Loucy (cell line): ENCODE results near the gene WFIKKN1.

Source experiments
- H2AFZ ChIP-seq: fragments of 200-600 bp; sonication (generic); 2 replicates; pipeline ENCODE4 v1.6.0; 2016; ENCODE audit warnings: antibody characterized with exemption, mild to moderate bottlenecking, low read length, moderate library complexity
- H3F3A ChIP-seq: fragments of 200-600 bp; 2 replicates; pipeline ENCODE4 v1.6.0; 2016; ENCODE audit warnings: antibody characterized with exemption, low read depth, mild to moderate bottlenecking
- H3K27me3 ChIP-seq: fragments of 200-600 bp; sonication (generic); 2 replicates; pipeline ENCODE4 v1.6.1; 2014; ENCODE audit warnings: low read length, mild to moderate bottlenecking; ENCODE audit not compliant: insufficient read depth, poor library complexity, severe bottlenecking
- H3K36me3 ChIP-seq: fragments of 200-600 bp; sonication (generic); 2 replicates; pipeline ENCODE4 v1.6.1; 2016; ENCODE audit warnings: low read length; ENCODE audit not compliant: insufficient read depth
- H3K4me1 ChIP-seq: fragments of 200-600 bp; sonication (generic); 2 replicates; pipeline ENCODE4 v1.5.1; 2014; ENCODE audit warnings: low read length, mild to moderate bottlenecking; ENCODE audit not compliant: insufficient read depth, poor library complexity, severe bottlenecking
- H3K4me2 ChIP-seq: fragments of 200-600 bp; sonication (generic); 2 replicates; pipeline ENCODE4 v1.6.0; 2014; ENCODE audit warnings: antibody characterized with exemption, low read length, low read depth, mild to moderate bottlenecking; ENCODE audit not compliant: poor library complexity, severe bottlenecking
- H3K4me3 ChIP-seq: fragments of 200-600 bp; sonication (generic); 2 replicates; pipeline ENCODE4 v1.5.1; 2014; ENCODE audit warnings: low read length, mild to moderate bottlenecking, mixed read lengths; ENCODE audit not compliant: poor library complexity, severe bottlenecking
- H3K79me2 ChIP-seq: fragments of 200-600 bp; sonication (generic); 2 replicates; pipeline ENCODE4 v1.6.1; 2014; ENCODE audit warnings: low read length; ENCODE audit not compliant: insufficient read depth
- H3K9ac ChIP-seq: fragments of 200-600 bp; sonication (generic); 2 replicates; pipeline ENCODE4 v1.6.0; 2014; ENCODE audit warnings: mild to moderate bottlenecking, low read depth, low read length, moderate library complexity; ENCODE audit not compliant: poor library complexity, severe bottlenecking
- H3K9me2 ChIP-seq: fragments of 200-600 bp; sonication (generic); replicated peaks from 2 replicates; pipeline ENCODE4 v1.6.1; 2016; ENCODE audit warnings: low read depth, low read length, mixed read lengths
- H3K9me3 ChIP-seq: fragments of 200-600 bp; sonication (generic); 2 replicates; pipeline ENCODE4 v1.6.1; 2014; ENCODE audit warnings: mild to moderate bottlenecking, antibody characterized with exemption, low read length, low read depth; ENCODE audit not compliant: insufficient read depth
- H4K20me1 ChIP-seq: fragments of 200-600 bp; sonication (generic); 2 replicates; pipeline ENCODE4 v1.6.0; 2014; ENCODE audit warnings: antibody characterized with exemption, low read length, mild to moderate bottlenecking; ENCODE audit not compliant: insufficient read depth, poor library complexity, severe bottlenecking
- CTCF ChIP-seq: fragments of 200-600 bp; sonication (generic); conservative IDR thresholded peaks from 2 replicates; pipeline ENCODE4 v1.5.1; 2014; ENCODE audit warnings: mild to moderate bottlenecking, antibody characterized with exemption, low read length
- EZH2phosphoT487 ChIP-seq: fragments of 200-600 bp; IDR thresholded peaks from 2 replicates; pipeline ENCODE4 v1.6.1; 2018; ENCODE audit warnings: antibody characterized with exemption, mild to moderate bottlenecking, moderate library complexity, borderline replicate concordance

WFIKKN1 gene

GRCh38 chr16:626787-627453, 3.9 kb upstream of the WFIKKN1 start:
- Histone ChIP-seq H3K4me1 (no peaks in the 10 kb centered on the region), H4K20me1 (no peaks in the 10 kb centered on the region)

GRCh38 chr16:627454-628239, 3.1 kb upstream of the WFIKKN1 start:
- Histone ChIP-seq H3K4me2 (no peak overlapping the region), H3F3A (no peaks in the 10 kb centered on the region), H3K27me3 (no peaks in the 10 kb centered on the region), H2AFZ (no peak overlapping the region), H3K4me1 (no peaks in the 10 kb centered on the region), H3K79me2 (no peaks in the 10 kb centered on the region), H3K9me2 (no peaks in the 10 kb centered on the region), H3K9me3 (no peaks in the 10 kb centered on the region), H3K36me3 (no peaks in the 10 kb centered on the region), H3K4me3 (no peak overlapping the region), H3K9ac (no peak overlapping the region), H4K20me1 (no peaks in the 10 kb centered on the region)
- TF ChIP-seq CTCF: no peak
- no peak for TF ChIP-seq EZH2phosphoT487

More at GRCh38 chr16:626787-627453, 3.9 kb upstream of the WFIKKN1 start:
- H3K79me2 ChIP-seq: no peaks in the 10 kb centered on the region
- TF ChIP-seq CTCF: no peak
- no peak for TF ChIP-seq EZH2phosphoT487
- no peaks in the 10 kb centered on the region for H3K36me3 ChIP-seq
- no peaks in the 10 kb centered on the region for H3K27me3 ChIP-seq
- H3K9me2 ChIP-seq: no peaks in the 10 kb centered on the region
- H2AFZ ChIP-seq: no peak overlapping the region
- H3K9me3 ChIP-seq: no peaks in the 10 kb centered on the region
- H3K9ac ChIP-seq: no peak overlapping the region
- H3K4me3 ChIP-seq: no peak overlapping the region
- H3K4me2 ChIP-seq: no peak overlapping the region
- no peaks in the 10 kb centered on the region for H3F3A ChIP-seq

GRCh38 chr16:628321-629061, 2.3 kb upstream of the WFIKKN1 start:
- H3K4me2 ChIP-seq: no peak overlapping the region
- no peaks in the 10 kb centered on the region for H3K9me2 ChIP-seq
- no peaks in the 10 kb centered on the region for H3K4me1 ChIP-seq
- no peaks in the 10 kb centered on the region for H3K36me3 ChIP-seq
- no peaks in the 10 kb centered on the region for H3F3A ChIP-seq
- no peaks in the 10 kb centered on the region for H3K79me2 ChIP-seq
- no peaks in the 10 kb centered on the region for H3K9me3 ChIP-seq
- TF ChIP-seq EZH2phosphoT487 (no peak), CTCF (no peak)
- H4K20me1 ChIP-seq: no peaks in the 10 kb centered on the region
- no peak overlapping the region for H3K4me3 ChIP-seq
- H3K9ac ChIP-seq: no peak overlapping the region
- H3K27me3 ChIP-seq: no peaks in the 10 kb centered on the region
- no peak overlapping the region for H2AFZ ChIP-seq
